Activated CD8-positive, alpha-beta T cell treated with anti-CD3 and anti-CD28 coated beads for 36 hours (primary cell): ENCODE data around the gene MAGEA8. TPM values are rescaled to one million over a fixed set of nuclear protein-coding genes. Genes with fewer than 3 reads are reported as not detected.
"Not testable (repeated sequence)": the region's sequence is repeated elsewhere in the genome, so short reads cannot be mapped to it uniquely, and the experiment has no call there.

Experiments
- ATAC-seq: fragments of 200-7000 bp; cut with Tn5 transposase; one replicate; pipeline ENCODE4 v1.10.0; 2021; ENCODE audit warnings: mild to moderate bottlenecking, moderate library complexity
- CTCF ChIA-PET: fragments of 350-600 bp; sonication (Branson Sonifier 250); formaldehyde crosslinking; loops from one replicate; lab custom pipeline; 2021; ENCODE audit warnings: antibody characterized with exemption; lab: Charles Lee
- POLR2A ChIA-PET: fragments of 350-600 bp; sonication (Branson Sonifier 250); formaldehyde crosslinking; loops from one replicate; lab custom pipeline; 2021; ENCODE audit warnings: antibody characterized with exemption; lab: Charles Lee
- DNase-seq: peaks from one replicate; pipeline ENCODE4 v3.0.0-alpha.2; 2020
- H3K27ac Mint-ChIP-seq: one replicate; pipeline ENCODE4 v1.8.0; 2021; ENCODE audit warnings: mild to moderate bottlenecking, mixed read lengths
- H3K27me3 Mint-ChIP-seq: one replicate; pipeline ENCODE4 v1.8.0; 2021; ENCODE audit warnings: mixed read lengths
- H3K36me3 Mint-ChIP-seq: one replicate; pipeline ENCODE4 v1.8.0; 2021; ENCODE audit warnings: low read depth, mixed read lengths
- H3K4me1 Mint-ChIP-seq: one replicate; pipeline ENCODE4 v1.8.0; 2021; ENCODE audit warnings: low read depth, mixed read lengths
- H3K4me3 Mint-ChIP-seq: one replicate; pipeline ENCODE4 v1.8.0; 2021; ENCODE audit warnings: mild to moderate bottlenecking, moderate library complexity, mixed read lengths
- H3K9me3 Mint-ChIP-seq: one replicate; pipeline ENCODE4 v1.8.0; 2021; ENCODE audit warnings: mixed read lengths
- intact Hi-C: fragments of 100-400 bp; cut with micrococcal nuclease; formaldehyde crosslinking; loops from one replicate; pipeline ENCODE4 v1.10.0; 2022
- total RNA-seq, 2 experiments: library from RNA; stranded (reverse); gene quantifications; one replicate each; pipeline ENCODE4 v1.2.3, GENCODE V29; 2021

The MAGEA8 gene
- total RNA-seq, 2 experiments from 2014 or later: not detected

GRCh38 chrX:149927964-149928258, 46.9 kb downstream of the MAGEA8 start:
- H3K4me3 Mint-ChIP-seq, H3K4me1 Mint-ChIP-seq, H3K27me3 Mint-ChIP-seq, CTCF ChIA-PET, intact Hi-C loops, H3K36me3 Mint-ChIP-seq, H3K27ac Mint-ChIP-seq, ATAC-seq, POLR2A ChIA-PET, H3K9me3 Mint-ChIP-seq, DNase-seq: not testable (repeated sequence)

- H3K9me3 Mint-ChIP-seq, H3K27me3 Mint-ChIP-seq, CTCF ChIA-PET, ATAC-seq, DNase-seq, H3K27ac Mint-ChIP-seq, H3K4me3 Mint-ChIP-seq, POLR2A ChIA-PET, H3K4me1 Mint-ChIP-seq, H3K36me3 Mint-ChIP-seq, intact Hi-C loops: not testable (repeated sequence)
Measured at GRCh38 chrX:149928635-149929034, 47.7 kb downstream of the MAGEA8 start.

GRCh38 chrX:149929400-149929799, 48.4 kb downstream of the MAGEA8 start, which contains the start of gene HSFX4:
HSFX4 (plus strand) TSS chrX:149929573; CDS start chrX:149929645, 72 bp downstream.
- H3K27me3 Mint-ChIP-seq, DNase-seq, H3K4me1 Mint-ChIP-seq, POLR2A ChIA-PET, H3K9me3 Mint-ChIP-seq, ATAC-seq, intact Hi-C loops, H3K27ac Mint-ChIP-seq, H3K4me3 Mint-ChIP-seq, CTCF ChIA-PET, H3K36me3 Mint-ChIP-seq: not testable (repeated sequence)

GRCh38 chrX:149931355-149931754, 50.4 kb downstream of the MAGEA8 start:
- ATAC-seq, H3K27ac Mint-ChIP-seq, H3K27me3 Mint-ChIP-seq, H3K4me1 Mint-ChIP-seq, H3K4me3 Mint-ChIP-seq, DNase-seq, POLR2A ChIA-PET, H3K36me3 Mint-ChIP-seq, CTCF ChIA-PET, H3K9me3 Mint-ChIP-seq: not testable (repeated sequence)
- intact Hi-C loops: loop anchor here (10.0 kb wide), 2 partner anchors 387 to 427 kb away; partner anchors contain the start of genes EOLA1, HSFX3 and IDS

GRCh38 chrX:149932150-149932549, 51.2 kb downstream of the MAGEA8 start:
- ATAC-seq, H3K4me1 Mint-ChIP-seq, H3K36me3 Mint-ChIP-seq, CTCF ChIA-PET, H3K27me3 Mint-ChIP-seq, POLR2A ChIA-PET, H3K4me3 Mint-ChIP-seq, H3K27ac Mint-ChIP-seq, H3K9me3 Mint-ChIP-seq, DNase-seq: not testable (repeated sequence)
- intact Hi-C loops: loop anchor here (10.0 kb wide), 2 partner anchors 387 to 427 kb away; partner anchors contain the start of genes EOLA1, HSFX3 and IDS

- DNase-seq, POLR2A ChIA-PET, H3K4me1 Mint-ChIP-seq, H3K36me3 Mint-ChIP-seq, H3K9me3 Mint-ChIP-seq, CTCF ChIA-PET, ATAC-seq, H3K27ac Mint-ChIP-seq, H3K4me3 Mint-ChIP-seq, H3K27me3 Mint-ChIP-seq: not testable (repeated sequence)
- intact Hi-C loops: loop anchor here (10.0 kb wide), 2 partner anchors 388 to 428 kb away; partner anchors contain the start of genes EOLA1, HSFX3 and IDS
Measured at GRCh38 chrX:149932970-149933369, 52.0 kb downstream of the MAGEA8 start.

- H3K9me3 Mint-ChIP-seq, H3K27ac Mint-ChIP-seq, CTCF ChIA-PET, H3K27me3 Mint-ChIP-seq, H3K4me3 Mint-ChIP-seq, POLR2A ChIA-PET, H3K36me3 Mint-ChIP-seq, ATAC-seq, DNase-seq, H3K4me1 Mint-ChIP-seq: not testable (repeated sequence)
- intact Hi-C loops: loop anchor here (10.0 kb wide), 2 partner anchors 389 to 429 kb away; partner anchors contain the start of genes EOLA1, HSFX3 and IDS
Measured at GRCh38 chrX:149933547-149933946, 52.6 kb downstream of the MAGEA8 start.

Other genes with a start within 250 kb of the MAGEA8 start
- gene TMEM185A, start 249.4 kb upstream of the MAGEA8 start, total RNA-seq: 10 to 100 TPM; 13.2 to 14.6 TPM
- gene MAGEA11, start 169.1 kb upstream of the MAGEA8 start, total RNA-seq: not detected
- gene HSFX1, start 107.1 kb upstream of the MAGEA8 start, total RNA-seq: under 1 TPM; 0.31 to 0.61 TPM
- not detected for gene MAGEA9, start 99.3 kb upstream of the MAGEA8 start, total RNA-seq
- gene HSFX4, start 48.4 kb downstream of the MAGEA8 start, total RNA-seq: not detected
- gene EOLA2, start 57.3 kb downstream of the MAGEA8 start, total RNA-seq: 10 to 100 TPM; 23.2 to 25.8 TPM